ENCODE results near the gene TAF10. TPM values are rescaled to one million over a fixed set of nuclear protein-coding genes. Genes with fewer than 3 reads are reported as not detected.

TAF10 gene
- total and polyA plus RNA-seq, 4 experiments from 2014 or later = 116 to 367 (median 145) TPM

DNA sequence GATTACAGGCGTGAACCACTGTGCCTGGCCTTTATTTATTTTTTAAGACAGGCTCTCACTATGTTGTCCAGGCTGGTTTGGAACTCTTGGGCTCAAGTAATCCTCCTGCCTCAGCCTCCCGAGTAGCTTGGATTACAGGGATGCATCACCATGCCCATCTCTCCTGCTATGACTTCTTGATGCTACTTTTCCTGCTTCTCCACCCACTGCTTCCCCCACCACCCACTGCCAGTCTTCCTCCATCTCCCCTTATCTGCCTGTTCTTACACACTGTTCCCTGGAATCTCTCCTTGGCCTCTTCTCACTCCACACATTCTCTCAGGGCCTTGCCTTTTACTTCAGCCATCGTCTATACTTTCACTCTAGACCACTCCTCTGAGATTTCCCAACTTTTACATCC lies 24.5 kb upstream of the TAF10 start:
- Histone ChIP-seq H3K4me3 (ENCODE audit: low read length in 2 of 2) (no peak overlapping the region), H3K27me3 (ENCODE audit: insufficient read depth, low read length) (no peaks in the 10 kb centered on the region), H3K4me1 (ENCODE audit: insufficient read depth, low read length) (no peaks in the 10 kb centered on the region), H3K9me3 (ENCODE audit: control insufficient read depth in 1 of 2, low read length in 2 of 2) (no peaks in the 10 kb centered on the region), H3K27ac (ENCODE audit: low read depth, low read length) (no peak overlapping the region), H3K36me3 (ENCODE audit: insufficient read depth, low read length) (no peaks in the 10 kb centered on the region)
- ChIA-PET POLR2A (ENCODE audit: partially characterized antibody) (interaction anchor here (1.4 kb wide), 1 partner anchor 13 kb away, joined by 3 read pairs; no protein-coding TSS in a partner anchor), CTCF (ENCODE audit: partially characterized antibody) (interaction anchor here (1.7 kb wide), 1 partner anchor 24 kb away, joined by 5 read pairs; the partner anchor contains the start of gene TAF10)
- DNase-seq = no peak
- H3K4me3 Mint-ChIP-seq = no peak overlapping the region
- no peak overlapping the region for H3K27ac Mint-ChIP-seq
- H3K27me3 Mint-ChIP-seq = peaks cover 0 to 2% of the 10 kb centered on the region in 2 donors
- peaks cover 0 to 3% of the 10 kb centered on the region in 2 donors for H3K36me3 Mint-ChIP-seq
- intact Hi-C loops (cut with micrococcal nuclease) = no loop called here
- no peaks in the 10 kb centered on the region for H3K9me3 Mint-ChIP-seq
- peaks cover 0 to 6% (median 0%) of the 10 kb centered on the region in 4 donors for H3K4me1 Mint-ChIP-seq

DNA sequence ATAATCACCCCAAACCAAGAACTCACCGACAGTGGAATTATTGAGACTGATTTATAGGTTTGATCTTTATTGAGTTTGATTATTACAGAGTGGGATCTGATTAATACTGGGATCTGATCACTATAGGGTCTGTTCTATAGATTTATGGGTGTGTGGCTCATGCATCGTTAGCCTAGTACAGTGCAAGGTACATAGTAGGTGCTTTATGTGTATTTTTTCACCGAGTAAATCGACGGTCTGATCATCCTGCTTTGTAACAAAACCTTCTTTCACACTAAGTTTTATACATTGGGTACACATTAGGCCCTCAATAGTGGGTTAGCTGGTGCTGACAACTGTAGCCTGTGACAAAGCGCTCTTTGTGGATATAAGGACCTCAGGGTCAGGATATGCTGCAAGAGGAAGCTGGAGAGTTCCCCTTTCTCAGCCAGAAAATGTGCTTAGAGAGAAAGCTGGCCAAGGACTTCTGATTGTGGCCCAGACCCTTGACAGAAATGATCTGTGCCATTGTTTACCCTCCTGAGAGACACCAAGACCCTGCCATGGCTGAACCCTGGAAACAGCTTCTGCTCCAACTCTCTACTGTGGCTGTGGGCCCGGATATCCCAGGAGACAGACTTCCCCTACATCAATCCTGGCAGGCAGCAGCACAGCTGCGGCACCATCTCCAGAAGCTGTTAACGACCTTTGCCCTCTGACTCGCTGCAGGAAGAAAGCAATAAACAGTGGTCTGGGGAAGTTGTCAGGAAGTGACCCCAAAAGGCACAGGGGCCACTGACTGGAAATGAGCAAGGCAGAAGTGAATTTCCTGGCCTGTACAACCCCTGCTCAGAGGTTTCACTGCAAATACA lies 23.3 kb upstream of the TAF10 start:
- peaks cover 0 to 6% (median 0%) of the 10 kb centered on the region in 4 donors for H3K4me1 Mint-ChIP-seq
- H3K4me3 Mint-ChIP-seq = no peak overlapping the region
- Histone ChIP-seq H3K9me3 (ENCODE audit: control insufficient read depth in 1 of 2, low read length in 2 of 2) (no peaks in the 10 kb centered on the region), H3K36me3 (ENCODE audit: insufficient read depth, low read length) (no peaks in the 10 kb centered on the region), H3K4me1 (ENCODE audit: insufficient read depth, low read length) (no peaks in the 10 kb centered on the region), H3K4me3 (ENCODE audit: low read length in 2 of 2) (no peak overlapping the region), H3K27me3 (ENCODE audit: insufficient read depth, low read length) (no peaks in the 10 kb centered on the region), H3K27ac (ENCODE audit: low read depth, low read length) (no peak overlapping the region)
- no peak overlapping the region for H3K27ac Mint-ChIP-seq
- ChIA-PET POLR2A (ENCODE audit: partially characterized antibody) (interaction anchor here (1.4 kb wide), 2 partner anchors 14 to 16 kb away, joined by 3 read pairs; partner anchors contain the start of gene TPP1), CTCF (ENCODE audit: partially characterized antibody) (interaction anchor here (1.1 to 1.7 kb wide), 3 partner anchors 16 to 33 kb away, joined by 5 to 6 read pairs (median 5); partner anchors contain the start of genes TAF10 and TPP1)
- DNase-seq = no peak
- intact Hi-C loops (cut with micrococcal nuclease) = no loop called here
- peaks cover 0 to 2% of the 10 kb centered on the region in 2 donors for H3K27me3 Mint-ChIP-seq
- no peaks in the 10 kb centered on the region for H3K9me3 Mint-ChIP-seq
- peaks cover 0 to 5% of the 10 kb centered on the region in 2 donors for H3K36me3 Mint-ChIP-seq

DNA sequence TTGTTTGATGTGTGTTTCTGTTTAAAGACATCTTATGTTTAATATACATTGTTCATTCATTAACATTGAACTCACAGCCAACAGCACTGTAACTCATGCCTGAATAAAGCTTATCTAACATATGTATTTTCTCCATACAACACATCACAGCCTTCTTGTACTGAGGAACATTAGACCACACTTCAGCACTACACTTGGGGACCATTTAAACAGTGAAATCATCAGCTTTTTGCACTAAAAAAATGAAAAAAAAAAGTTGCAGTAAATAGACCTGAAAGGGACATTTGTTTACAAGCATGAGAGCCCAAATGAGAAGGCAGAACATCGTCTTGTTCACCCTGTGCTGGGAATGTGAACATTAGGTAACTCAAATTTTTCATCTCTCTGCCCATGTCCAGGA lies 22.5 kb upstream of the TAF10 start:
- intact Hi-C loops (cut with micrococcal nuclease) = no loop called here
- CTCF ChIA-PET (ENCODE audit: partially characterized antibody) = interaction anchor here (1.1 kb wide), 1 partner anchor 33 kb away, joined by 6 read pairs; no protein-coding TSS in a partner anchor
- Histone ChIP-seq H3K27me3 (ENCODE audit: insufficient read depth, low read length) (no peaks in the 10 kb centered on the region), H3K36me3 (ENCODE audit: insufficient read depth, low read length) (no peaks in the 10 kb centered on the region), H3K9me3 (ENCODE audit: control insufficient read depth in 1 of 2, low read length in 2 of 2) (no peaks in the 10 kb centered on the region), H3K4me3 (ENCODE audit: low read length in 2 of 2) (no peak overlapping the region), H3K27ac (ENCODE audit: low read depth, low read length) (no peak overlapping the region), H3K4me1 (ENCODE audit: insufficient read depth, low read length) (no peaks in the 10 kb centered on the region)
- Mint-ChIP-seq H3K9me3 (no peaks in the 10 kb centered on the region), H3K4me1 (peaks cover 0 to 4% (median 0%) of the 10 kb centered on the region in 4 donors), H3K27me3 (peaks cover 0 to 2% of the 10 kb centered on the region in 2 donors), H3K27ac (no peak overlapping the region), H3K4me3 (no peak overlapping the region), H3K36me3 (peaks cover 0 to 5% of the 10 kb centered on the region in 2 donors)
- DNase-seq = no peak
- POLR2A ChIA-PET (ENCODE audit: partially characterized antibody) = interaction anchor here (1.4 kb wide), 1 partner anchor 16 kb away, joined by 3 read pairs; the partner anchor contains the start of gene TPP1

DNA sequence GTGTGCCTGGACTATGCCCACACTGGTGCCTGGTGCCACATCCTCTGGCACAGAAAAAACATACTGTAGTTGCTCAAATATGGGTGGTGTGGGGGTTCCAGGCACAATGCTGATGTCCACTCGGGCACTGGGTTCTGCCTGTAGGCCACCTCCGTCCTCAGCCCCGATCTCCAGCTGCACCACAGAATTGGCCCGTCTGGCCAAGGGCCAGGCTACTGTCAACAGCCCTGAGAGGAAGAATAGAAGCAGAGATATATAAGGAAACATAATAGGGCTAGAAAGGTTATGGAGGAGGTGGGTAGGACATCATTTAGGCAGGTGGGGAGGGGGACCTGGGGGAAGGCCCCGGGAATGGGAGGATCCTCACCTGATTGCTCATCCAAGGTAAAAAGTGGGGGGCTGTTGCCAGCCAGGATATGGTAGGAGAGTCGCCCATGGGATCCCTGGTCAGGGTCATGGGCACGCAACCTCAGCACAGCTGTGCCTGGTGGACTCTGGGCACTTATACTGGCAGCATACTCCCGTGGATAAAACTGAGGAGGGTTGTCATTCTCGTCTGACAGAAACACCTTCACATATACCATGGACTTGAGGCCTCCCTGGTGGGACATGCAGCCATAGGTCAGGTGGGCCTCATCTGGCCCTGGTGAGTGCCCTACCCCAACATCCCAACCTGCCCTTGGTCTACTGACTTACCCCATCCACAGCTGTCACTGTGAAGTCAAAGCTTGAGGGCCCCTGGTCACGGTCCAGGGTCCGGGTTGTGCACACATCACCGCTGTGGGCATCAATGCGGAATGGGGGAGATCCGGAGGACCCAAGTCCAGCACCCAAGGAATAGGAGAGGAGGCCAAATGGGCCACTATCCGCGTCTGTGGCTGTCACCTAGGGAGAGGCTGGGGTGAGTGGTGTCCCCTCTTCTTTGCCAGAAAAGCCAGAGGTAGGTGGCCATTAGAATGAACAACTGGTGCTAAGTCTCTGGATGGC lies 21.7 kb upstream of the TAF10 start:
- Mint-ChIP-seq H3K36me3 (peaks cover 0 to 5% of the 10 kb centered on the region in 2 donors), H3K4me1 (no peaks in the 10 kb centered on the region), H3K27me3 (no peaks in the 10 kb centered on the region), H3K4me3 (no peak overlapping the region), H3K9me3 (no peaks in the 10 kb centered on the region), H3K27ac (peak overlapping the region in 1 of 7 donors; percentile 42)
- H3K4me1 ChIP-seq (ENCODE audit: insufficient read depth, low read length) = no peaks in the 10 kb centered on the region
- H3K36me3 ChIP-seq (ENCODE audit: insufficient read depth, low read length) = no peaks in the 10 kb centered on the region
- POLR2A ChIA-PET (ENCODE audit: partially characterized antibody) = interaction anchor here (1.4 to 1.5 kb wide), 3 partner anchors 15 to 30 kb away, joined by 3 read pairs; partner anchors contain the start of gene TPP1
- CTCF ChIA-PET (ENCODE audit: partially characterized antibody) = interaction anchor here (1.1 kb wide), 1 partner anchor 34 kb away, joined by 6 read pairs; no protein-coding TSS in a partner anchor
- H3K4me3 ChIP-seq (ENCODE audit: low read length in 2 of 2) = no peak overlapping the region
- H3K9me3 ChIP-seq (ENCODE audit: control insufficient read depth in 1 of 2, low read length in 2 of 2) = no peaks in the 10 kb centered on the region
- DNase-seq = no peak
- no peak overlapping the region for H3K27ac ChIP-seq (ENCODE audit: low read depth, low read length)
- intact Hi-C loops (cut with micrococcal nuclease) = no loop called here
- H3K27me3 ChIP-seq (ENCODE audit: insufficient read depth, low read length) = no peaks in the 10 kb centered on the region

DNA sequence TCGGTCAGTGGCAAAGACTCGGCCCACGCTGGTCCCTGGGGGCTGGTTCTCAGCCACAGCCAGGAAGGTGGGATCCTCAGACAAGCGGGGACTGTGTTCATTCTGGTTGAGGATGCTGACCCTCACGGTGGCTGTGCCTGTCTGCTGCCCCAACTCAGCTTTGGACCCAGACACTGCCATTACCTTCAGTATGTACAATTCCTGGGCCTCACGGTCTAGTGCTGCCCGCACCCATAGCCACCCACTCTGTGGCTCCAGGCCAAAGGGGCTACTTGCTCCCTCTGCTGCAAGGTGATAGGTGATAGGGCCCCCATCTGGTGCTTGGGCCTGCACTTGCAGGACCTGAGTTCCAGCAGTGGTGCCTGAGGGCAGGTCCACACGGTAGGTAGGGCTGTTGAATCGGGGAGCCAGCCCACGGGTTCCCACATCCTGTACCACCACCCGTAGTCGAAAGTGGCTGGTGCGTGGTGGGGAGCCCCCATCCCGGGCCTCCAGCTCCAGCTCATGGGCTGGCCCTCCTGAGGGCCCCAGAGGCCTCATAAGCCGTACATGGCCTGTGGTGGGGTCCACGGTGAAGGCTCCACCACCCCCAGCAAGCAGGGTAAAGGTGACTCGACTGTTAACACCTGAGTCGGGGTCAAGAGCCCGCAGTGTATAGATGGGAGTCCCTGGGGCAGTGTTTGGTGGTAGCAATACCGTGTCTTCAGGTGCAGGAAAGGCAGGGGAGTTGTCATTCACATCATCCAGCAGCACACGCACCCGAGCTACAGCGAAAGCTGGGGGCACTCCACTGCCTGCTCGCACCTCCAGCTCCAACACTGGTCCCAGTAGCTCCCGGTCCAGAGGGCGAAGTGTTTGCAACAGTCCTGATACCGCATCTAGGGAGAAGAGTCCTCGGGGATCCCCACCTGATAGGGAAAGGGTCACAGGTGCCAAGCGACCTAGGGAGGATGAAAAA lies 20.4 kb upstream of the TAF10 start:
- POLR2A ChIA-PET (ENCODE audit: partially characterized antibody) = interaction anchor here (1.4 to 2.3 kb wide), 4 partner anchors 14 to 28 kb away, joined by 3 to 13 read pairs (median 6); partner anchors contain the start of gene TPP1
- no peaks in the 10 kb centered on the region for H3K9me3 Mint-ChIP-seq
- no peak overlapping the region for H3K27ac Mint-ChIP-seq
- no peak overlapping the region for H3K4me3 ChIP-seq (ENCODE audit: low read length in 2 of 2)
- no peaks in the 10 kb centered on the region for H3K36me3 ChIP-seq (ENCODE audit: insufficient read depth, low read length)
- H3K36me3 Mint-ChIP-seq = peaks cover 0 to 5% of the 10 kb centered on the region in 2 donors
- CTCF ChIA-PET (ENCODE audit: partially characterized antibody) = no interaction called here
- H3K4me1 ChIP-seq (ENCODE audit: insufficient read depth, low read length) = peaks cover 9% of the 10 kb centered on the region
- H3K9me3 ChIP-seq (ENCODE audit: control insufficient read depth in 1 of 2, low read length in 2 of 2) = no peaks in the 10 kb centered on the region
- no peak overlapping the region for H3K4me3 Mint-ChIP-seq
- no peaks in the 10 kb centered on the region for H3K27me3 ChIP-seq (ENCODE audit: insufficient read depth, low read length)
- H3K4me1 Mint-ChIP-seq = peaks cover 7 to 12% (median 11%) of the 10 kb centered on the region in 4 donors
- H3K27me3 Mint-ChIP-seq = no peaks in the 10 kb centered on the region
- no peak for DNase-seq
- intact Hi-C loops (cut with micrococcal nuclease) = no loop called here
- H3K27ac ChIP-seq (ENCODE audit: low read depth, low read length) = no peak overlapping the region

DNA sequence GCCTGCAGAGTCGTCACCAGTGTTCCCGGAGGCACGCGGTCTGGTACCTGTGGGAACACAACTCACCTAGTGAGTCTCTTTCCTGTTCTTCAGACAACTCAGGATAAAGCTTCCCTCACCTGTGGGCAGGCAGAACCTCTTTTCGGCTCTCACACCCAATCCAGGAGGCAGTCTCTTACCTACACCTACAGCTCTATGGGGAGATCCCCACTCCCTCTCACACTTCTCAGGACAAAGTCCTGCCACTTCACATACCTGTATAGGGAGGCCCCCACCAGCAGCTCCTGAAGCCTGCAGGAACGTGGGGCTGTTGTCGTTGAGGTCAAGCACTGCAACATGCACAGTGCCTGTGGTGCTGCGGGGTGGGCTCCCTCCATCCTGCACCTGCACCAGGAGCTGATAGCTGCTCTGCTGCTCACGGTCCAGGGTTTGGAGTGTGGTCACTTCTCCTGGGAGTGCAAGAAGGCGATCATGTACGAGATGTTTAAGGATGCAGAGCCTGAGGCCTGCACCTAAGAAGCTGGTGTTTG lies 19.4 kb upstream of the TAF10 start:
- CTCF ChIA-PET (ENCODE audit: partially characterized antibody) = interaction anchor here (1.1 to 1.2 kb wide), 2 partner anchors 10 to 52 kb away, joined by 4 read pairs; partner anchors contain the start of gene MRPL17
- H3K27me3 Mint-ChIP-seq = no peaks in the 10 kb centered on the region

More for the DNA sequence above, 19.4 kb upstream of the TAF10 start:
- Histone ChIP-seq H3K9me3 (ENCODE audit: control insufficient read depth in 1 of 2, low read length in 2 of 2) (no peaks in the 10 kb centered on the region), H3K36me3 (ENCODE audit: insufficient read depth, low read length) (no peaks in the 10 kb centered on the region), H3K4me3 (ENCODE audit: low read length in 2 of 2) (no peak overlapping the region), H3K27me3 (ENCODE audit: insufficient read depth, low read length) (no peaks in the 10 kb centered on the region), H3K27ac (ENCODE audit: low read depth, low read length) (no peak overlapping the region), H3K4me1 (ENCODE audit: insufficient read depth, low read length) (peaks cover 15% of the 10 kb centered on the region)
- DNase-seq = no peak
- intact Hi-C loops (cut with micrococcal nuclease) = no loop called here
- Mint-ChIP-seq H3K27ac (peak overlapping the region in 2 of 7 donors; percentile 7 to 66), H3K4me3 (no peak overlapping the region), H3K9me3 (no peaks in the 10 kb centered on the region), H3K4me1 (peaks cover 8 to 19% (median 12%) of the 10 kb centered on the region in 4 donors), H3K36me3 (peaks cover 0 to 5% of the 10 kb centered on the region in 2 donors)
- POLR2A ChIA-PET (ENCODE audit: partially characterized antibody) = interaction anchor here (0.9 to 2.3 kb wide), 3 partner anchors 13 to 35 kb away, joined by 5 to 13 read pairs (median 9); partner anchors contain the start of gene TPP1
